ENCODE data around the gene UGT2A2. TPM values are rescaled to one million over a fixed set of nuclear protein-coding genes. Genes with fewer than 3 reads are reported as not detected.

Gene UGT2A2
- total and polyA plus RNA-seq, 2 experiments from 2014 or later: not detected

DNA sequence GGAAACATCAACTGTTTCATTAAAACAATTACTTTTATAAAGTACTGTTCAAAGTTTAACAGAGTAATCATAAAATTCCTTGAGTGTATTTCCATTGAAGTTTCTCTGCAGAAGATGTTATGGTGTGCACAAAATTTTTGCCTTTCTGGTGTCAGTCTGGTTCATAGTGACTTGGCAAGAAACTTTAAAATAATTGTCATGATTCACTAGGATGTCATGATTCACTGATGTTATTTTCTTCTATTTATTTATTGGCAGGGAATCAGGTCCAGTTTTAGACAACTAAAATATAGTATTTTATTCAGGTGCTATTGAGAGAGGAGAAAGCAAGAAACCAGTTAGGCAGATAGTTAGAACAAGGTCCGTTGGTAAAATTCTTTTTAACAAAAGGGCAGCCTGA, 9.8 kb upstream of the UGT2A2 start (continued):
- TF ChIP-seq, protein P1, sequence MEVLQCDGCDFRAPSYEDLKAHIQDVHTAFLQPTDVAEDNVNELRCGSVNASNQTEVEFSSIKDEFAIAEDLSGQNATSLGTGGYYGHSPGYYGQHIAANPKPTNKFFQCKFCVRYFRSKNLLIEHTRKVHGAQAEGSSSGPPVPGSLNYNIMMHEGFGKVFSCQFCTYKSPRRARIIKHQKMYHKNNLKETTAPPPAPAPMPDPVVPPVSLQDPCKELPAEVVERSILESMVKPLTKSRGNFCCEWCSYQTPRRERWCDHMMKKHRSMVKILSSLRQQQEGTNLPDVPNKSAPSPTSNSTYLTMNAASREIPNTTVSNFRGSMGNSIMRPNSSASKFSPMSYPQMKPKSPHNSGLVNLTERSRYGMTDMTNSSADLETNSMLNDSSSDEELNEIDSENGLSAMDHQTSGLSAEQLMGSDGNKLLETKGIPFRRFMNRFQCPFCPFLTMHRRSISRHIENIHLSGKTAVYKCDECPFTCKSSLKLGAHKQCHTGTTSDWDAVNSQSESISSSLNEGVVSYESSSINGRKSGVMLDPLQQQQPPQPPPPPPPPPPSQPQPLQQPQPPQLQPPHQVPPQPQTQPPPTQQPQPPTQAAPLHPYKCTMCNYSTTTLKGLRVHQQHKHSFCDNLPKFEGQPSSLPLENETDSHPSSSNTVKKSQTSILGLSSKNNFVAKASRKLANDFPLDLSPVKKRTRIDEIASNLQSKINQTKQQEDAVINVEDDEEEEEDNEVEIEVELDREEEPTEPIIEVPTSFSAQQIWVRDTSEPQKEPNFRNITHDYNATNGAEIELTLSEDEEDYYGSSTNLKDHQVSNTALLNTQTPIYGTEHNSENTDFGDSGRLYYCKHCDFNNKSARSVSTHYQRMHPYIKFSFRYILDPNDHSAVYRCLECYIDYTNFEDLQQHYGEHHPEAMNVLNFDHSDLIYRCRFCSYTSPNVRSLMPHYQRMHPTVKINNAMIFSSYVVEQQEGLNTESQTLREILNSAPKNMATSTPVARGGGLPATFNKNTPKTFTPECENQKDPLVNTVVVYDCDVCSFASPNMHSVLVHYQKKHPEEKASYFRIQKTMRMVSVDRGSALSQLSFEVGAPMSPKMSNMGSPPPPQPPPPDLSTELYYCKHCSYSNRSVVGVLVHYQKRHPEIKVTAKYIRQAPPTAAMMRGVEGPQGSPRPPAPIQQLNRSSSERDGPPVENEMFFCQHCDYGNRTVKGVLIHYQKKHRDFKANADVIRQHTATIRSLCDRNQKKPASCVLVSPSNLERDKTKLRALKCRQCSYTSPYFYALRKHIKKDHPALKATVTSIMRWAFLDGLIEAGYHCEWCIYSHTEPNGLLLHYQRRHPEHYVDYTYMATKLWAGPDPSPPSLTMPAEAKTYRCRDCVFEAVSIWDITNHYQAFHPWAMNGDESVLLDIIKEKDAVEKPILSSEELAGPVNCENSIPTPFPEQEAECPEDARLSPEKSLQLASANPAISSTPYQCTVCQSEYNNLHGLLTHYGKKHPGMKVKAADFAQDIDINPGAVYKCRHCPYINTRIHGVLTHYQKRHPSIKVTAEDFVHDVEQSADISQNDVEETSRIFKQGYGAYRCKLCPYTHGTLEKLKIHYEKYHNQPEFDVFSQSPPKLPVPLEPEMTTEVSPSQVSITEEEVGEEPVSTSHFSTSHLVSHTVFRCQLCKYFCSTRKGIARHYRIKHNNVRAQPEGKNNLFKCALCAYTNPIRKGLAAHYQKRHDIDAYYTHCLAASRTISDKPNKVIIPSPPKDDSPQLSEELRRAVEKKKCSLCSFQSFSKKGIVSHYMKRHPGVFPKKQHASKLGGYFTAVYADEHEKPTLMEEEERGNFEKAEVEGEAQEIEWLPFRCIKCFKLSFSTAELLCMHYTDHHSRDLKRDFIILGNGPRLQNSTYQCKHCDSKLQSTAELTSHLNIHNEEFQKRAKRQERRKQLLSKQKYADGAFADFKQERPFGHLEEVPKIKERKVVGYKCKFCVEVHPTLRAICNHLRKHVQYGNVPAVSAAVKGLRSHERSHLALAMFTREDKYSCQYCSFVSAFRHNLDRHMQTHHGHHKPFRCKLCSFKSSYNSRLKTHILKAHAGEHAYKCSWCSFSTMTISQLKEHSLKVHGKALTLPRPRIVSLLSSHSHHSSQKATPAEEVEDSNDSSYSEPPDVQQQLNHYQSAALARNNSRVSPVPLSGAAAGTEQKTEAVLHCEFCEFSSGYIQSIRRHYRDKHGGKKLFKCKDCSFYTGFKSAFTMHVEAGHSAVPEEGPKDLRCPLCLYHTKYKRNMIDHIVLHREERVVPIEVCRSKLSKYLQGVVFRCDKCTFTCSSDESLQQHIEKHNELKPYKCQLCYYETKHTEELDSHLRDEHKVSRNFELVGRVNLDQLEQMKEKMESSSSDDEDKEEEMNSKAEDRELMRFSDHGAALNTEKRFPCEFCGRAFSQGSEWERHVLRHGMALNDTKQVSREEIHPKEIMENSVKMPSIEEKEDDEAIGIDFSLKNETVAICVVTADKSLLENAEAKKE (CRISPR knock-in tag; IDR thresholded peaks at IDR 0.05): no peak
- TF ChIP-seq, protein P2, sequence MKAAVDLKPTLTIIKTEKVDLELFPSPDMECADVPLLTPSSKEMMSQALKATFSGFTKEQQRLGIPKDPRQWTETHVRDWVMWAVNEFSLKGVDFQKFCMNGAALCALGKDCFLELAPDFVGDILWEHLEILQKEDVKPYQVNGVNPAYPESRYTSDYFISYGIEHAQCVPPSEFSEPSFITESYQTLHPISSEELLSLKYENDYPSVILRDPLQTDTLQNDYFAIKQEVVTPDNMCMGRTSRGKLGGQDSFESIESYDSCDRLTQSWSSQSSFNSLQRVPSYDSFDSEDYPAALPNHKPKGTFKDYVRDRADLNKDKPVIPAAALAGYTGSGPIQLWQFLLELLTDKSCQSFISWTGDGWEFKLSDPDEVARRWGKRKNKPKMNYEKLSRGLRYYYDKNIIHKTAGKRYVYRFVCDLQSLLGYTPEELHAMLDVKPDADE (IDR thresholded peaks at IDR 0.05): no peak
- TF ChIP-seq EZH2phosphoT487 (IDR thresholded peaks at IDR 0.05; ENCODE audit: unreplicated experiment): no peak
- TF ChIP-seq ZNF331 (CRISPR knock-in tag; IDR thresholded peaks at IDR 0.05; ENCODE audit: low read depth): no peak
- no peak for TF ChIP-seq POLR2AphosphoS5 (IDR thresholded peaks at IDR 0.05; ENCODE audit: low read depth)

GRCh38 chr4:69642961-69643360, 3.5 kb upstream of the UGT2A2 start:
- ATAC-seq: no peak
- H3K4me3 Mint-ChIP-seq: no peak overlapping the region
- TF ChIP-seq EZH2phosphoT487 (IDR thresholded peaks at IDR 0.05; ENCODE audit: unreplicated experiment) (no peak), CTCF (conservative IDR thresholded peaks at IDR 0.05; ENCODE audit: low read depth in 2 of 2) (no peak), NANOG (IDR thresholded peaks at IDR 0.05; ENCODE audit: borderline replicate concordance) (no peak)
- TF ChIP-seq, protein P1 (CRISPR knock-in tag; IDR thresholded peaks at IDR 0.05): no peak

More at GRCh38 chr4:69642961-69643360, 3.5 kb upstream of the UGT2A2 start:
- H4K20me1 ChIP-seq (replicated peaks; ENCODE audit: insufficient read depth): no peaks in the 10 kb centered on the region
- no peaks in the 10 kb centered on the region for H3K27me3 ChIP-seq (ENCODE audit: insufficient read depth)
- no peak overlapping the region for H3K4me3 ChIP-seq
- H3K27ac Mint-ChIP-seq: no peak overlapping the region
- H3K27ac ChIP-seq (ENCODE audit: low read depth): no peak overlapping the region
- no peaks in the 10 kb centered on the region for H3K27me3 Mint-ChIP-seq (ENCODE audit: insufficient read depth, low read depth, poor library complexity)
- no peaks in the 10 kb centered on the region for H3K79me2 ChIP-seq (replicated peaks; ENCODE audit: insufficient read depth)
- no peaks in the 10 kb centered on the region for H3K9me2 ChIP-seq (ENCODE audit: insufficient read depth)
- no peaks in the 10 kb centered on the region for H3K36me3 ChIP-seq (ENCODE audit: insufficient read depth)
- no peak overlapping the region for H2AFZ ChIP-seq
- no peaks in the 10 kb centered on the region for H3F3A ChIP-seq (replicated peaks; ENCODE audit: low read depth)
- H3K36me3 Mint-ChIP-seq (ENCODE audit: low read depth): no peaks in the 10 kb centered on the region
- H3K4me1 ChIP-seq (ENCODE audit: insufficient read depth): no peaks in the 10 kb centered on the region
- no peak for DNase-seq (ENCODE audit: low spot score)
- H3K9me3 Mint-ChIP-seq: no peaks in the 10 kb centered on the region
- peaks cover 8% of the 10 kb centered on the region; the same call in 2 of the 3 replicates for H3K4me1 Mint-ChIP-seq
- no peak overlapping the region for H3K4me2 ChIP-seq
